ENCODE measurements around the gene NAALADL2.

NAALADL2 gene

DNA sequence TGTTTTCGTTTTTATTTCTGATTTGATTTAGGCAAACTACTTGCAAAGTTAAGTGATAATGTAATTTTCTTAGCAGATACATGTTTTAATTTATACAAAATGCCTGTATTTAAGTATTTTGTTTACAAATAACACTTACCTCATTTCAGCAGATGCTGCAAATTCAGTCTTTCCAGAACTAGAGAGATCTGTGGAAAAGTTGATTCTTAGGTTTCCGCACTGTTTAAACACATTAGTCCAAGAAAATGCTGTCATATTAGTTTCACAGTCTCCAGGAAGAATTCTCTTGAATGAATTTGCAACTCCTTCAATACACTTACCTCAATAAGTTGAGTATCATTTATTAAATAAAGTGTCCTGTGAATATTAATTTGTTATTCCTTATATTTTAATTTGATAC is 383.1 kb downstream of the NAALADL2 start:
- H2AFZ ChIP-seq (ENCODE audit: low read length), result no peak overlapping the region
- H3K9me2 ChIP-seq (ENCODE audit: low read depth, low read length), result no peaks in the 10 kb centered on the region
- H3K36me3 ChIP-seq (ENCODE audit: insufficient read depth, low read length), result no peaks in the 10 kb centered on the region
- no peaks in the 10 kb centered on the region for H3K27me3 ChIP-seq (ENCODE audit: insufficient read depth, low read length)
- no peaks in the 10 kb centered on the region for H3F3A ChIP-seq (ENCODE audit: insufficient read depth, low read length)
- no peak overlapping the region for H3K4me3 ChIP-seq (ENCODE audit: low read depth, low read length, poor library complexity, severe bottlenecking)
- TF ChIP-seq, protein P1, sequence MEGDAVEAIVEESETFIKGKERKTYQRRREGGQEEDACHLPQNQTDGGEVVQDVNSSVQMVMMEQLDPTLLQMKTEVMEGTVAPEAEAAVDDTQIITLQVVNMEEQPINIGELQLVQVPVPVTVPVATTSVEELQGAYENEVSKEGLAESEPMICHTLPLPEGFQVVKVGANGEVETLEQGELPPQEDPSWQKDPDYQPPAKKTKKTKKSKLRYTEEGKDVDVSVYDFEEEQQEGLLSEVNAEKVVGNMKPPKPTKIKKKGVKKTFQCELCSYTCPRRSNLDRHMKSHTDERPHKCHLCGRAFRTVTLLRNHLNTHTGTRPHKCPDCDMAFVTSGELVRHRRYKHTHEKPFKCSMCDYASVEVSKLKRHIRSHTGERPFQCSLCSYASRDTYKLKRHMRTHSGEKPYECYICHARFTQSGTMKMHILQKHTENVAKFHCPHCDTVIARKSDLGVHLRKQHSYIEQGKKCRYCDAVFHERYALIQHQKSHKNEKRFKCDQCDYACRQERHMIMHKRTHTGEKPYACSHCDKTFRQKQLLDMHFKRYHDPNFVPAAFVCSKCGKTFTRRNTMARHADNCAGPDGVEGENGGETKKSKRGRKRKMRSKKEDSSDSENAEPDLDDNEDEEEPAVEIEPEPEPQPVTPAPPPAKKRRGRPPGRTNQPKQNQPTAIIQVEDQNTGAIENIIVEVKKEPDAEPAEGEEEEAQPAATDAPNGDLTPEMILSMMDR (IDR thresholded peaks at IDR 0.05; ENCODE audit: low read length), result no peak
- no peak for TF ChIP-seq EZH2 (IDR thresholded peaks at IDR 0.05; ENCODE audit: borderline replicate concordance, low read length)
- H3K79me2 ChIP-seq (ENCODE audit: insufficient read depth, low read length), result no peaks in the 10 kb centered on the region
- H4K20me1 ChIP-seq (ENCODE audit: insufficient read depth, low read length), result no peaks in the 10 kb centered on the region
- no peaks in the 10 kb centered on the region for H3K4me1 ChIP-seq (ENCODE audit: insufficient read depth, low read length, severe bottlenecking)
- H3K4me2 ChIP-seq (ENCODE audit: low read length), result no peak overlapping the region
- H3K9me3 ChIP-seq (ENCODE audit: low read length), result no peaks in the 10 kb centered on the region
- H3K27ac ChIP-seq (ENCODE audit: low read depth, low read length, poor library complexity, severe bottlenecking), result no peak overlapping the region
- no peak overlapping the region for H3K9ac ChIP-seq (ENCODE audit: low read length)

DNA sequence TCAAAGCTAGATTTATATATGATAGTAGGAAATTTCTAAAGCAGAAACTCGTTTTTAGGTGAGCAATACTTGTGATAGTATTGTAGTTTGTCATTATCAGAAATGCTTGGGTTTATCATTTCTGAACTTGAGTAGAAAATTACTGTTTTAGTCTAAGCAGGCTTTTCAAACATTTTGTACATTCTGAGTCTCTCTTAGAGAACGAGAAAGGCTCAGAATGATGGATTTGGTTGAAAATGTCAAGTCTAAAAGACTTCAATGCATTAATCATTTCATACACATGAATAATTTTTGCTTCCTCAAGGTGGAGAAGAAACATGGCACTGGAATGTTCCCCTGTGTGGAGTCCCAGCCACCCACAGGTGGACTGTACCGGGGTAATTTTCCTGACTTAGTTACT is 387.1 kb downstream of the NAALADL2 start:
- no peak overlapping the region for H3K4me2 ChIP-seq (ENCODE audit: low read length)
- no peaks in the 10 kb centered on the region for H3K27me3 ChIP-seq (ENCODE audit: insufficient read depth, low read length)
- H3K4me3 ChIP-seq (ENCODE audit: low read depth, low read length, poor library complexity, severe bottlenecking), result no peak overlapping the region
- H3K4me1 ChIP-seq (ENCODE audit: insufficient read depth, low read length, severe bottlenecking), result no peaks in the 10 kb centered on the region
- H3K36me3 ChIP-seq (ENCODE audit: insufficient read depth, low read length), result peaks cover 6% of the 10 kb centered on the region
- no peaks in the 10 kb centered on the region for H4K20me1 ChIP-seq (ENCODE audit: insufficient read depth, low read length)
- TF ChIP-seq, protein P1 (IDR thresholded peaks at IDR 0.05; ENCODE audit: low read length), result no peak
- TF ChIP-seq EZH2 (IDR thresholded peaks at IDR 0.05; ENCODE audit: borderline replicate concordance, low read length), result no peak
- H3K9me3 ChIP-seq (ENCODE audit: low read length), result no peaks in the 10 kb centered on the region
- no peaks in the 10 kb centered on the region for H3K79me2 ChIP-seq (ENCODE audit: insufficient read depth, low read length)
- no peaks in the 10 kb centered on the region for H3K9me2 ChIP-seq (ENCODE audit: low read depth, low read length)
- no peak overlapping the region for H2AFZ ChIP-seq (ENCODE audit: low read length)
- H3K9ac ChIP-seq (ENCODE audit: low read length), result no peak overlapping the region
- H3K27ac ChIP-seq (ENCODE audit: low read depth, low read length, poor library complexity, severe bottlenecking), result no peak overlapping the region
- H3F3A ChIP-seq (ENCODE audit: insufficient read depth, low read length), result no peaks in the 10 kb centered on the region

DNA sequence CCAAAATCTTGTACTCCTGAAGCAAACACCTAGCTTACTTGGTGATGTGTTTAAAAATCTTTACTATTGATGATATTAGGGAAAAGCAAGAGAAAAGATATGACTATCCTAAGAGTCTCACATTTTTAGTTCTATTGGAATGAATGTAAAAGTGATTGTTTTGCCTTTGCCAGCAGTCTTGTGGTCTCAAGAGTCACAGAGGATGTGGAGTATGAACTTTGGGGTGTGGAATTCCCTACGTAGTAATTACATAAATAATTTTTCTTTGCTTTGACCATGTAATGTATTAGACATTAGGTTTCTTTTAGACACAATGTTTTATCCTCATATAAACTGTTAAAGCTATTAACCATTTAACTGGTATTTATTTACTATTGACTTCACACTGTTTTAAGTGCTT is 387.6 kb downstream of the NAALADL2 start:
- H4K20me1 ChIP-seq (ENCODE audit: insufficient read depth, low read length), result no peaks in the 10 kb centered on the region
- no peak overlapping the region for H3K27ac ChIP-seq (ENCODE audit: low read depth, low read length, poor library complexity, severe bottlenecking)
- H3K9ac ChIP-seq (ENCODE audit: low read length), result no peak overlapping the region
- no peak for TF ChIP-seq EZH2 (IDR thresholded peaks at IDR 0.05; ENCODE audit: borderline replicate concordance, low read length)
- TF ChIP-seq, protein P1 (IDR thresholded peaks at IDR 0.05; ENCODE audit: low read length), result no peak
- no peaks in the 10 kb centered on the region for H3K9me2 ChIP-seq (ENCODE audit: low read depth, low read length)
- no peak overlapping the region for H3K4me2 ChIP-seq (ENCODE audit: low read length)
- H3K4me1 ChIP-seq (ENCODE audit: insufficient read depth, low read length, severe bottlenecking), result no peaks in the 10 kb centered on the region
- H3K79me2 ChIP-seq (ENCODE audit: insufficient read depth, low read length), result no peaks in the 10 kb centered on the region
- no peaks in the 10 kb centered on the region for H3F3A ChIP-seq (ENCODE audit: insufficient read depth, low read length)
- H2AFZ ChIP-seq (ENCODE audit: low read length), result no peak overlapping the region
- H3K9me3 ChIP-seq (ENCODE audit: low read length), result no peaks in the 10 kb centered on the region
- peaks cover 6% of the 10 kb centered on the region for H3K36me3 ChIP-seq (ENCODE audit: insufficient read depth, low read length)
- H3K27me3 ChIP-seq (ENCODE audit: insufficient read depth, low read length), result no peaks in the 10 kb centered on the region
- H3K4me3 ChIP-seq (ENCODE audit: low read depth, low read length, poor library complexity, severe bottlenecking), result no peak overlapping the region

All from OCI-LY1 (cell line).